Activated T-cell treated with anti-CD3 and anti-CD28 coated beads, Interleukin-2, amount 50 U/mL, for 4 hours (primary cell): ENCODE results near the gene RPLP2. TPM values are rescaled to one million over a fixed set of nuclear protein-coding genes. Genes with fewer than 3 reads are reported as not detected.

Experiments
- ATAC-seq, 2 donors: fragments of 200-7000 bp; cut with Tn5 transposase; one replicate each; pipeline ENCODE4 v1.10.0; 2021
- DNase-seq: peaks from one replicate; pipeline ENCODE4 v3.0.0-alpha.2; 2020
- H3K27me3 Mint-ChIP-seq: one replicate; pipeline ENCODE4 v1.8.0; 2021; ENCODE audit warnings: low read depth, mixed read lengths
- H3K36me3 Mint-ChIP-seq: one replicate; pipeline ENCODE4 v1.8.0; 2022; ENCODE audit warnings: mixed read lengths; ENCODE audit not compliant: insufficient read depth
- H3K4me1 Mint-ChIP-seq: one replicate; pipeline ENCODE4 v1.8.0; 2021; ENCODE audit warnings: low read depth, mixed read lengths
- H3K4me3 Mint-ChIP-seq: one replicate; pipeline ENCODE4 v1.8.0; 2021; ENCODE audit warnings: mild to moderate bottlenecking, moderate library complexity, mixed read lengths
- H3K9me3 Mint-ChIP-seq: one replicate; pipeline ENCODE4 v1.8.0; 2021; ENCODE audit warnings: mixed read lengths
- total RNA-seq, 3 donors: library from RNA; stranded (reverse); gene quantifications; one replicate each; pipeline ENCODE4 v1.2.1, GENCODE V29; 2021

RPLP2 gene
- total RNA-seq, 3 donors from 2014 or later: 3,528 to 3,995 (median 3,711) TPM

DNA sequence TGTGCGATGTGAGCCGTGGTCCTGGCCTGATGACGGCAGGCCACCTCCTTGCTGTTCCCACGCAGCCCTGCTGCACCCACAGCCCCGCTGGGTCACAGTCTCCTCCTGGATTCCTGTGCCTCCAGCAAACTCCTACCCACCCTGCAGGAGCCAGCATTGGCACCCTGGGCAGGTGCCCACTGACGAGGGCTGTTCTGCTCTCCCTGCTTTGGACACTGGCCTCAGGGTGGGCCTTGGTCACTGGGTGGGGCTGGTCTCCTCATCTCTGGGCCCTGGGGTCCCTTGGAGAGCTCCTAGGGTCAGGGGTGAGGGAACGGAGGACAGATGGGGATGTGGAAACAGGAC, 45.5 kb downstream of the RPLP2 start:
- no peak for ATAC-seq
- no peak for DNase-seq
- Mint-ChIP-seq H3K9me3 (no peaks in the 10 kb centered on the region), H3K36me3 (no peaks in the 10 kb centered on the region), H3K27me3 (no peaks in the 10 kb centered on the region), H3K4me1 (peaks cover 4% of the 10 kb centered on the region), H3K4me3 (no peak overlapping the region)

DNA sequence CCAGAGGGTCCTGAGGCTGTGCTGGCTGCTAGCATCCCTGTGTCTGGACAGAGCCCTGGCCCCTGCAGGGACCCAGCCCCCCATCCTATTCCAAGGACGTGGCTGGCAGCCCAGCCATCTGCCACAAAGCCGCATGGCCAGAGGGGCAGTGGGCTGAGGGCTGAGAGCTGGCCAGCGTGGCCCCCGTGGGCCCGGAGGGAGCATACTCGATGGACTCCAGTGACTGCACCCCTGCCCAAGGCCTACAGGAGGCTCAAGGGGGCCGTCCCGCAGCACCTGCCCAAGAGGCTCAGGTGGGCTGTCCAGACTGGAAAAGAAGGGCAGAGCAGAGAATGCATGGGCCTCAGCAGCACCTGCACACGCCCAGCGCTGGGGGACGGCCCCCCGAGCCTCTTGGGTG, 46.0 kb downstream of the RPLP2 start:
- DNase-seq (no peak), ATAC-seq (no peak)
- no peaks in the 10 kb centered on the region for H3K27me3 Mint-ChIP-seq
- H3K36me3 Mint-ChIP-seq: no peaks in the 10 kb centered on the region
- peaks cover 4% of the 10 kb centered on the region for H3K4me1 Mint-ChIP-seq
- no peaks in the 10 kb centered on the region for H3K9me3 Mint-ChIP-seq
- H3K4me3 Mint-ChIP-seq: no peak overlapping the region

DNA sequence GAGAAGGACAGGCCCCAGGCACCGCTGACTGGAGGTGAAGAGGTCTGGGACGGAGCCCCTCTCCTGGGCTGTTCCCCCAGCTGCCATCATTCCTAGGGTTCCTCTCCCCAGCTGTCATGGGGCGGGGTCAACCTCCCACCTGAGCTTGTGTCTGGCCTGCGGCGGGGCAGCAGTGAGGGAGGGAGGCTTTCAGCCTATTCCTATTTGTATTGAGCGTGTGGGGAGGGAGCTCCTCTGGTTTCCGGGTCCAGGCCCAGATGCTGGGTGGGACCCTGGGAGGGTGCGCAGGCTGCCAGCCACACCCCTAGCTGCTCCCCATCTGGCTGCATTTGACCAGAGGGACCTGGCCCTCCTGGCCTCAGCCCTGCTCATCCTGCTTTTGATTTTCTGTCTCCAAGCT, 46.6 kb downstream of the RPLP2 start:
- no peak for ATAC-seq

DNA sequence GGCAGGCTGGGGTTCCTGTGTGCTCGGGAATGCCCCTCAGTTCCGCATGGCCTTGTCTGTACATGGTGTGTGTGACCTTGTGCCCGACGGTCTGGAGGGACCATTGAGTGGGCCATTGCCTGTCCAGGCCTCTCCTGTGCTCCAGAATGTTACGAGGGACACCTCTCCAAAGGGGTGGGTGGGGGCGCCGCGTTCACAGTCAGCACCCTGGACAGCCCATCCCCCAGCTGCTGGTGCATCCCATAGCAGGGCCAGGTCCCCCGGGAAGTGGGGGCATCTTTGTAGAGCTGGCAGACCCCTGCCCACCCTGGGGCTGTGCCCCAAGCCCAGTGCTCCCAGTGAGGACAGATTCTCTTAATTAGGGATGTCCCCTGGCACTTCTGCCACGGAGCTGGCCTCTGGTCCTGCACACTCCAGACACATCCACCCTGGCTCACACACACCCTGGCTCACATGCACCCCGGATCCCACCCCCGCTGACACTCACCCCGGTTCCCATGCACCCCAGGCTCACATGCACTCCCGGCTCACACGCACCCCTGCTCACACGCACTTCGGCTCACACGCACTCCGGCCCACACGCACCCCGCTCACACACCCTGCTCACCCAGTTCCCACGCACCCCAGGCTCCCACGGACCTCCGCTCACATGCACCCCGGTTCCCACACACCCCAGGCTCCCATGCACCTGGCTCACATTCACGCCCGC, 48.4 kb downstream of the RPLP2 start:
- Mint-ChIP-seq H3K4me3 (no peak overlapping the region), H3K4me1 (peaks cover 4% of the 10 kb centered on the region), H3K27me3 (no peaks in the 10 kb centered on the region), H3K36me3 (no peaks in the 10 kb centered on the region), H3K9me3 (no peaks in the 10 kb centered on the region)
- DNase-seq (no peak), ATAC-seq (no peak)

More for the DNA sequence above, 46.6 kb downstream of the RPLP2 start:
- DNase-seq: no peak
- Mint-ChIP-seq H3K4me3 (no peak overlapping the region), H3K4me1 (peaks cover 4% of the 10 kb centered on the region), H3K9me3 (no peaks in the 10 kb centered on the region), H3K36me3 (no peaks in the 10 kb centered on the region), H3K27me3 (no peaks in the 10 kb centered on the region)

DNA sequence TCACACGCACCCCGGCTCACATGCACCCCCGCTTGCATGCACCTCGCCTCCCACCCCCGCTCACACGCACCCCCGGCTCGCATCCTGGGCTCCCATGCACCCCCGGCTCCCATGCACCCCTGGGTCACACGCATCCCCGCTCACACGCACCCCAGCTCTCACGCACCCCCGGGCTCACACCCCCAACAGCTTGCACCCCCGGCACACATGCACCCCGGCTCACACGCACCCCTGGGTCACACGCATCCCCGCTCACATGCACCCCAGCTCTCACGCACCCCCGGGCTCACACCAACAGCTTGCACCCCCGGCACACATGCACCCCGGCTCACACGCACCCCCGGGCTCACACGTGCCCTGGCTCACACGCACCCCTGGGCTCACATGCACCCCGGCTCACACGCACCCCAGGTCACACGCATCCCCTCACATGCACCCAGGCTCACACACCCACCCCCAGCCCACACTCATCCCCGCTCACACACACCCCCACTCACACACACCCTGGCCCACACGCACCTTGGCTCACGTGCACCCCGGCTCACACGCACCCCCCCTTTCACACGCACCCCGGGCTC, 49.1 kb downstream of the RPLP2 start:
- no peaks in the 10 kb centered on the region for H3K36me3 Mint-ChIP-seq
- DNase-seq: no peak
- ATAC-seq: no peak
- H3K9me3 Mint-ChIP-seq: no peaks in the 10 kb centered on the region
- H3K4me3 Mint-ChIP-seq: no peak overlapping the region
- no peaks in the 10 kb centered on the region for H3K27me3 Mint-ChIP-seq
- peaks cover 4% of the 10 kb centered on the region for H3K4me1 Mint-ChIP-seq

DNA sequence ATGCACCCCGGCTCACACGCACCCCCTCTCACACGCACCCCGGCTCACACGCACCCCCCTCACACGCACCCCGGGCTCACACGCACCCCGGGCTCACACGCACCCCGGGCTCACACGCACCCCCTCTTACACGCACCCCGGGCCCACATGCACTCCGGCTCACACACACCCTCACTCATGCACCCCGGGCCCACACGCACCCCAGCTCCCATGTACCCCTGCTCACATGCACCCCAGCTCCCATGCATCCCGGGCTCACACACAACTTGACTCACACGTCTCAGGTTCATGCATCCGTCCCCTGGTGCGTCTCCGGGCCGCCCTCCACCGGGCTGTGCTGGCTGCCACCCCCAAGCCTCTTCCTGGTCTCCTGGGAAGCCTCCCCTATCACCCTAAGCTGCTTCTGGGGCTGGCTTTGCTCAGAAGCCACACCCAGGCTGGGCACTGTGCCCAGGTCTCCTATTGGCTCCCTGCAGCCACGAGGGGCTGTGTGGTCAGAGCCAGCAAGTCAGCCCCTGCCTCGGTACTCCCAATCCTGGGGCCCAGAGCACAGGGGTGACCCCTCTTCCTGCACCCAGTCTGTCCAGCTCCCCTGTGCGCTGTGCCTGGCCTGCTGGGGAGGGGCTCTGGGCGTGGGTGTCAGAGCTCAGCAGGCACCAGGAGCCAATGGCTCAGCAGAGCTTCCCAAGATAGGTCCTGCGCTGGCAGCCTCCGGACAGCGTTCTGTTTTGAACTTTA, 49.8 kb downstream of the RPLP2 start:
- peaks cover 4% of the 10 kb centered on the region for H3K4me1 Mint-ChIP-seq
- no peaks in the 10 kb centered on the region for H3K9me3 Mint-ChIP-seq
- H3K27me3 Mint-ChIP-seq: no peaks in the 10 kb centered on the region
- H3K4me3 Mint-ChIP-seq: no peak overlapping the region
- no peaks in the 10 kb centered on the region for H3K36me3 Mint-ChIP-seq
- no peak for DNase-seq
- no peak for ATAC-seq

DNA sequence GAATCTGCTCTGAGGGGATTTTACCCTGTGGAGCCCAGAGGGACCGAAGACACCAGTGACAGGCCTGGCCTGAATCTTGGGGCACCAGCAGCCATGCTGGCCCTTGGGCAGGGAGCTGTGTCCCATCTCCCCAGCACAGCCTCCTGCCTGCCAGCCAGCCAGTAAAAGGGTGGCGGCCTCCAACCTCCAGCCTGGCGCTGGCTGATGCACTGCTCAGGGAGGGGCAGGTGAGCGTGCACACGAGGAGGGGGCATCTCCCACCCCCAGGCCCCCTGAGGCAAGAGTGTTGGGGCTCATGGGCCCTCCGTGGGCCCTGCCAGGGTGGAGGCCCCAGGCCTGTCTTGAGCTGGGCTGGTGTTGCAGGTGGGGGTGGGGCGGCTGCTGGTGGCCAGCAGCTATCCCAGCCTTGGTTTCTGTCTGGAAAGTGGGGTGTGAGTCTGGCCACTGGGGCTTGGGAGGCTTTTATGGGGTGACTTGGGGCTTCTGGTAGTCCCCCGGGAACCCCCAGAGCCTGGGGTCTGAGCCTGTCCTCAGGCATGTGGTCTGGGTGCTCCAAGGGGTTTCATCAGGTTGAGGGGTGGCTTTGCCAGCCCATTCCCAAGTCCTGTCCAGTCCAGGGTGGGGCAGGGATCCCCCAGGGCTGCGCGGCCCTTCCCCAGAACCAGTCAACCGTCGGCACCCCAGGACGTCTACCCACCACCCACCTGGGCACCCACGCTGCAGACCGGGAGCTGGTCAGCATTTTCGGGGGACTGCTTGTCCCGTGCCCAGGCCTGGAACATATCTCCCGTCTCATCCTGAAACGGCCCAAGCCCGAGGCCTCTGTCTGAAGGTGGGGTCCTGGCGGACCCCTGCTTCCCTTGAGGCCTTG, 50.7 kb downstream of the RPLP2 start:
- H3K36me3 Mint-ChIP-seq: no peaks in the 10 kb centered on the region
- ATAC-seq (no peak), DNase-seq (no peak)
- no peaks in the 10 kb centered on the region for H3K27me3 Mint-ChIP-seq
- H3K4me1 Mint-ChIP-seq: peaks cover 4% of the 10 kb centered on the region
- no peak overlapping the region for H3K4me3 Mint-ChIP-seq
- no peaks in the 10 kb centered on the region for H3K9me3 Mint-ChIP-seq

DNA sequence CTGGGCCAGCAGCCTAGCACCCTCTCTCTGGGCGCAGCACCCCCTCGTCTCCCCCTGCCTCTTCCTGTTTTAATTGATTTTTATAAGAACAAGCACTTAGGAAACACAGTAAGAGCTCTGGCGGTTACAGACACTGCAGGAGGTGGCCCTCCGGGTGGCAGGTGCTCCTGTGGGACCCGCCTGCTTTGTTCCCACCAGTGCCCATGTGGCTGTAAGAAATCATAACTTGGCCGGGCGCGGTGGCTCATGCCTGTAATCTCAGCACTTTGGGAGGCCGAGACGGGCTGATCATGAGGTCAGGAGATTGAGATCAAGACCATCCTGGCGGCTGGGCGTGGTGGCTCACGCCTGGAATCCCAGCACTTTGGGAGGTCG, 51.3 kb downstream of the RPLP2 start:
- Mint-ChIP-seq H3K9me3 (no peaks in the 10 kb centered on the region), H3K27me3 (no peaks in the 10 kb centered on the region), H3K4me1 (peaks cover 4% of the 10 kb centered on the region), H3K36me3 (no peaks in the 10 kb centered on the region), H3K4me3 (no peak overlapping the region)
- no peak for ATAC-seq
- DNase-seq: no peak

DNA sequence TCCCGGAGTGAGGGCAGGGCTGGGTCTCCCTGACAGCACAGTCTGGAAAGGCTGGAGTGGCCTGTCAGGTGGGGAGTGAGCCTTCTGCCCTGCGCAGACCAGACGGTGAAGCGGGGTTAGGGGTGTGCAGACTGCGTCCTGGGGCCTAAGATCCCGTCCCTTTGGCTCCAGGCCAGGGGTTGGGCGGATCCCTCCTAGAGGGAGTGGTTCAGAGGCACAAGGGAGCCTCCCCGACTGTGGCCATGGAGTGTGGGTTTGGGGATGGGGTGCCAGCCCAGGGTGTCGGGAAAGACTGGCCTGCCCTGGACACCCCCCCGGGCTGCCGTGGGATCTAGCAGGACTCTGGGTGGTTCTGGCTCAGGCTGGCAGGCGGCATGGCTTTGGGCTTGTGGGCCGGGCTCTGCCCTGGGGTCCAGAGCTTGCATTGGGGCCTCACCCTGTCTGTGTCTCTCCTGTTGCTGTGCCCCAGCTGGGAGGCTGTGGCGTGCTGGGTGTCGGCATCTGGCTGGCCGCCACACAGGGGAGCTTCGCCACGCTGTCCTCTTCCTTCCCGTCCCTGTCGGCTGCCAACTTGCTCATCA, 52.4 kb downstream of the RPLP2 start:
- ATAC-seq (no peak), DNase-seq (no peak)
- Mint-ChIP-seq H3K4me1 (no peaks in the 10 kb centered on the region), H3K36me3 (no peaks in the 10 kb centered on the region), H3K4me3 (no peak overlapping the region), H3K9me3 (no peaks in the 10 kb centered on the region), H3K27me3 (no peaks in the 10 kb centered on the region)

Other genes with a start within 250 kb of the RPLP2 start
- gene LMNTD2, start 249.2 kb upstream of the RPLP2 start, total RNA-seq: 1 to 10 TPM in 2 of 3 donors, under 1 TPM in 1; 0.71 to 1.3 (median 1.1) TPM
- gene RASSF7, start 249.0 kb upstream of the RPLP2 start, total RNA-seq: 10 to 100 TPM; 15.1 to 17.4 (median 16.1) TPM
- 10 to 100 TPM; 57.7 to 59.2 (median 57.7) TPM for gene PHRF1, start 233.5 kb upstream of the RPLP2 start, total RNA-seq
- gene IRF7, start 194.0 kb upstream of the RPLP2 start, total RNA-seq: 10 to 100 TPM; 16.3 to 26.7 (median 17.7) TPM
- not detected for gene CDHR5, start 185.0 kb upstream of the RPLP2 start, total RNA-seq
- not detected for gene SCT, start 182.8 kb upstream of the RPLP2 start, total RNA-seq
- under 1 TPM in 2 of 3 donors, not detected in 1; 0.13 to 0.28 TPM for gene DRD4, start 172.7 kb upstream of the RPLP2 start, total RNA-seq
- 10 to 100 TPM; 53.1 to 59.6 (median 54.5) TPM for gene DEAF1, start 114.7 kb upstream of the RPLP2 start, total RNA-seq
- gene TMEM80, start 114.2 kb upstream of the RPLP2 start, total RNA-seq: 1 to 10 TPM; 6.8 to 7.5 (median 7.0) TPM
- gene EPS8L2, start 103.7 kb upstream of the RPLP2 start, total RNA-seq: 10 to 100 TPM in 1 of 3 donors, 1 to 10 TPM in 2; 5.2 to 13.0 (median 7.0) TPM
- 100 to 1,000 TPM; 281 to 316 (median 313) TPM for gene TALDO1, start 62.5 kb upstream of the RPLP2 start, total RNA-seq
- gene GATD1, start 32.5 kb upstream of the RPLP2 start, total RNA-seq: 10 to 100 TPM; 48.3 to 49.8 (median 49.7) TPM
- 1 to 10 TPM; 1.6 to 1.8 (median 1.7) TPM for gene CEND1, start 19.9 kb upstream of the RPLP2 start, total RNA-seq
- 100 to 1,000 TPM; 156 to 166 (median 161) TPM for gene SLC25A22, start 11.7 kb upstream of the RPLP2 start, total RNA-seq
- gene PIDD1, start 4.7 kb upstream of the RPLP2 start, total RNA-seq: 10 to 100 TPM; 12.6 to 18.4 (median 17.5) TPM
- 10 to 100 TPM; 55.5 to 62.4 (median 60.2) TPM for gene PNPLA2, start 8.9 kb downstream of the RPLP2 start, total RNA-seq
- under 1 TPM; 0.18 to 0.30 (median 0.28) TPM for gene CRACR2B, start 18.0 kb downstream of the RPLP2 start, total RNA-seq
- 10 to 100 TPM; 33.5 to 39.2 (median 35.6) TPM for gene CD151, start 23.0 kb downstream of the RPLP2 start, total RNA-seq
- gene POLR2L, start 32.6 kb downstream of the RPLP2 start, total RNA-seq: 100 to 1,000 TPM; 167 to 183 (median 174) TPM
- 1 to 10 TPM; 4.6 to 6.0 (median 5.7) TPM for gene TSPAN4, start 32.9 kb downstream of the RPLP2 start, total RNA-seq
- 100 to 1,000 TPM; 102 to 115 (median 104) TPM for gene CHID1, start 100.8 kb downstream of the RPLP2 start, total RNA-seq
- 10 to 100 TPM; 30.4 to 41.7 (median 38.0) TPM for gene AP2A2, start 115.9 kb downstream of the RPLP2 start, total RNA-seq
- under 1 TPM in 1 of 3 donors, not detected in 2; 0.30 TPM for gene MUC6, start 226.8 kb downstream of the RPLP2 start, total RNA-seq